NT2/D1 (cell line): ENCODE results near the gene WWP2.

Experiments
- SUZ12 ChIP-seq: IDR thresholded peaks from 2 replicates; pipeline ENCODE4 v1.6.1; 2011; ENCODE audit not compliant: insufficient read length, insufficient read depth; ENCODE audit errors: extremely low read depth
- ZNF274 ChIP-seq: IDR thresholded peaks from 2 replicates; pipeline ENCODE4 v1.6.1; 2011; ENCODE audit warnings: mild to moderate bottlenecking, low read depth, low read length

DNA sequence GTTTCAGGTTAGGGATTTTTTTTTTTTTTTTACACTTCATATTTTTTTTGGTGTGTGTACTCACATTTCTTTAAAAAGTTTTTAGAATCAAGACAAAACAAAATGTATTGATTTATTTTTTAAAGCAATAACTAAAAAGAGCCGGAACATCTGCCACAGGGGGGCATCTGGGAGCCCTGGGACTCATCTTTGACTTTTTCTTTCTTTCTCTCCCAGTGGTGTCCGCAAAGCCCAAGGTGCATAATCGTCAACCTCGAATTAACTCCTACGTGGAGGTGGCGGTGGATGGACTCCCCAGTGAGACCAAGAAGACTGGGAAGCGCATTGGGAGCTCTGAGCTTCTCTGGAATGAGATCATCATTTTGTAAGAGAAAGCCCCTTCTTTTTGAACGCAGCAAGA lies 36.3 kb downstream of the WWP2 start:
- TF ChIP-seq ZNF274: no peak
- no peak for TF ChIP-seq SUZ12
